ENCODE data around the gene RAB31. TPM values are rescaled to one million over a fixed set of nuclear protein-coding genes. Genes with fewer than 3 reads are reported as not detected.
A peak's percentile ranks its signal among the peaks of the same experiment; 100 is the strongest.

Gene RAB31
- total and polyA plus RNA-seq, 2 donors from 2014 or later: 17.3 to 77.1 TPM

DNA sequence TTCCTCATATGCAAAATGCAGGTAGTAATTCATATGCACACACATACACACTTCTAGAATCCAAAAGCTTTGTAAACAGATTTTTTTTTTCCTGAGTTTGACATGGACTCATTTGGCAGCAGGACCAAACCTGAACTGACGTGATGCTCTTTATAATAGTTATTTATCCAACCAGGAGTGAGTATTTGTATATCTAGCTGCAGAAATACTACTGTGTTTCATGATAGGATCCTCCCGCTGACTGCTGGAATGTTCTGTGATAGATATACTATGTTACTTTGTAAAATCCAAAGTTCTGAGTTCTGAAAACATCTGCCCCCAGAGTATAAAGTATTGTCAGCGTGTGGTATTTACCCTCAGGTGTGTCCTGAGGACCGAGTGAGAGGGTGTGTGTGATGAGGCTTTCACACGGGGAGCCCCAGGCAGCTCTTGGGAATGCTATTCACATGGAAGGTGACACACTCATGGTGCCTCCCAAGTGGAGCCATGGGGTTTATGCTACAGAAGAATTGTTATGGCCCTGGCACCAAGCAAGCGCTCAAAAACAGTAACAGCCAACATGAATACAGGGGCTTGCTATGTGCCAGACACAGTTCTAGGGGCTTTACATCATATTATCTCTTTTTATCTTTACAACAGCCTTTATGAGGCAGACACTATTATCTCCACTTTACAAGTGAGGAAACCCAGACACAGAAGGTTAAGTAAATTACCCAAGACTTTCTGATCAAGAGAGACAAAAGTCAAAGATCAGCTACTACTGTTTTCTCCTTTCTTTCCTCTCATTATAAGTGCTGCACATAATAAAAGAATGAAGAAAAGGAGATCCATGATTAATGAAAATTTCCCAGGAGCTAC is 161.0 kb downstream of the RAB31 start:
- Histone ChIP-seq H3K27me3 (ENCODE audit: control insufficient read depth, insufficient read depth, low read length) (no peaks in the 10 kb centered on the region), H3K4me1 (ENCODE audit: control insufficient read depth in 2 of 3, insufficient read depth in 2 of 3, low read depth in 1 of 3, low read length in 3 of 3) (no peaks in the 10 kb centered on the region), H3K9ac (ENCODE audit: low read length in 3 of 3) (no peak overlapping the region), H3K9me3 (ENCODE audit: control insufficient read depth in 2 of 3, insufficient read depth in 1 of 3, low read length in 3 of 3) (no peaks in the 10 kb centered on the region), H3K36me3 (ENCODE audit: control insufficient read depth in 2 of 3, insufficient read depth in 3 of 3, low read length in 3 of 3) (no peaks in the 10 kb centered on the region), H3K4me3 (ENCODE audit: low read length in 3 of 3) (no peak overlapping the region), H3K27ac (ENCODE audit: low read depth in 2 of 2, low read length in 2 of 2) (no peak overlapping the region)
- FAIRE-seq: no peak
- no peak for DNase-seq
- TF ChIP-seq, protein P1, sequence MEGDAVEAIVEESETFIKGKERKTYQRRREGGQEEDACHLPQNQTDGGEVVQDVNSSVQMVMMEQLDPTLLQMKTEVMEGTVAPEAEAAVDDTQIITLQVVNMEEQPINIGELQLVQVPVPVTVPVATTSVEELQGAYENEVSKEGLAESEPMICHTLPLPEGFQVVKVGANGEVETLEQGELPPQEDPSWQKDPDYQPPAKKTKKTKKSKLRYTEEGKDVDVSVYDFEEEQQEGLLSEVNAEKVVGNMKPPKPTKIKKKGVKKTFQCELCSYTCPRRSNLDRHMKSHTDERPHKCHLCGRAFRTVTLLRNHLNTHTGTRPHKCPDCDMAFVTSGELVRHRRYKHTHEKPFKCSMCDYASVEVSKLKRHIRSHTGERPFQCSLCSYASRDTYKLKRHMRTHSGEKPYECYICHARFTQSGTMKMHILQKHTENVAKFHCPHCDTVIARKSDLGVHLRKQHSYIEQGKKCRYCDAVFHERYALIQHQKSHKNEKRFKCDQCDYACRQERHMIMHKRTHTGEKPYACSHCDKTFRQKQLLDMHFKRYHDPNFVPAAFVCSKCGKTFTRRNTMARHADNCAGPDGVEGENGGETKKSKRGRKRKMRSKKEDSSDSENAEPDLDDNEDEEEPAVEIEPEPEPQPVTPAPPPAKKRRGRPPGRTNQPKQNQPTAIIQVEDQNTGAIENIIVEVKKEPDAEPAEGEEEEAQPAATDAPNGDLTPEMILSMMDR (IDR thresholded peaks at IDR 0.05; ENCODE audit: borderline replicate concordance, extremely low read depth, insufficient read depth): no peak
- intact Hi-C loops (cut with DNase I): no loop called here

DNA sequence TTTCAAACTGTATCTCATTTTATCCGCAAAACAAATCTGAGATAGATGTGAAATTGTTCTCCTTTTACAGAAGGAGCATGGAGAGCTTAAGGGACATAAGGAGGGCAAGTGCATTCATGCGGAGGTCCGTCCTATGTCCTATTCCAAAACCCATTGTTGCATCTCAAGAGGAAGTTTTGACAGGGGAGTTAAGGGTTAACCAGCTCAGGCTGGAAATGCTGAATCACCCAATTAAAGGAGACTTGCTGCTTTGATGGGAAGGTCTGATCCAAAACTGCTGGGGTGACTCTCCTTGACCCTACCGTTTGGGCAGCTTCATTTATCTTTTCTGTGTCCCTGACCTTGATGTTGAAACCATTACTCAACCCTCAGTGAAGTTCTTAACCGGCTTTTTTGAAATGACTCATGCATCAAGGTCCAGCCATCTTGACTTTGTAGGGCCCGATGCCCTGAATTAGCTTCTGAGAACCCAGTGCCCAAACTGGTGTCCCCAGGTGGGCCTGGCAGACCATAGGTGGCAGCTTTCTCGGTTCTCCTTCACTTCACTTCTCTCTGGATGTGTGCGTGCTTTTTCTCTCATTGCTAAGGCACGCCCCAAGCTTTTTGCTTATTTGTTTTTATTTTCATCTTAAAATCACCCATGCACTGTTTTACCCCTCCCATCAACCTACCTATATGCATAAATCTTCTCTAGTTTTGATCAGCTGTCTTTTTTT is 161.8 kb downstream of the RAB31 start:
- no peak overlapping the region for H3K9ac ChIP-seq (ENCODE audit: low read length in 3 of 3)
- intact Hi-C loops (cut with DNase I): no loop called here
- H3K36me3 ChIP-seq (ENCODE audit: control insufficient read depth in 2 of 3, insufficient read depth in 3 of 3, low read length in 3 of 3): no peaks in the 10 kb centered on the region
- no peak overlapping the region for H3K27ac ChIP-seq (ENCODE audit: low read depth in 2 of 2, low read length in 2 of 2)
- no peaks in the 10 kb centered on the region for H3K27me3 ChIP-seq (ENCODE audit: control insufficient read depth, insufficient read depth, low read length)
- no peaks in the 10 kb centered on the region for H3K4me1 ChIP-seq (ENCODE audit: control insufficient read depth in 2 of 3, insufficient read depth in 2 of 3, low read depth in 1 of 3, low read length in 3 of 3)
- peak in 2 of 5 donors; percentile 52 to 54 for DNase-seq
- H3K4me3 ChIP-seq (ENCODE audit: low read length in 3 of 3): no peak overlapping the region
- TF ChIP-seq, protein P1 (IDR thresholded peaks at IDR 0.05; ENCODE audit: borderline replicate concordance, extremely low read depth, insufficient read depth): no peak
- FAIRE-seq: no peak
- no peaks in the 10 kb centered on the region for H3K9me3 ChIP-seq (ENCODE audit: control insufficient read depth in 2 of 3, insufficient read depth in 1 of 3, low read length in 3 of 3)

DNA sequence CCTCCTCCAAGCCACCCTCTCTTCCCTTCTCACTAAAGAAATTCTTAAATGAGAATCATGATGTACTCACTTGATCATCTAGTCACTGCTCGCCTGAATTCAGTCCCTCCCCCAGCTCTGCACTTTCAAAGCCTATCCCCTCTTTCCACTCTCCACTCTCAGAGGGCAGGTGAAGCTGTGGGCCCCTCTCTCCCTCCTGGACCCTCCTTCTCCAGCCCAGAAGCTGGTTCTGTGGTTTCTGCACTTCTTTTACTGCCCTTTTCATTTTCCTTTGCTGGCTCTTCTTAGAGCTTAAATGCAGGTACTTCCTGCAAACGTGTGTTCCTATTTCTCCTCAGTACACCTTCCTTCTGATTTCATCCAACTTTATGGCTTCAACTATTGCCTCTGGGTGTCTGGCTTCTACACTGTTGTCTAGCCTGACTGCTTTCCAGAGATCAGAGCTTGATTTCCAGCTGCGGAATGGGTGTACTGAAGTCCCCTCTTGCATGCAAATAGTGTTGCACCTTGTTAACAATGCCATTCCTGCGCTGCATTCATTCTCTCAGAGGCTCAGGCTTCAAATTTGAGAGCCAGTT is 162.4 kb downstream of the RAB31 start:
- no peak overlapping the region for H3K27ac ChIP-seq (ENCODE audit: low read depth in 2 of 2, low read length in 2 of 2)
- H3K4me1 ChIP-seq (ENCODE audit: control insufficient read depth in 2 of 3, insufficient read depth in 2 of 3, low read depth in 1 of 3, low read length in 3 of 3): no peaks in the 10 kb centered on the region
- no peaks in the 10 kb centered on the region for H3K27me3 ChIP-seq (ENCODE audit: control insufficient read depth, insufficient read depth, low read length)
- no peak overlapping the region for H3K4me3 ChIP-seq (ENCODE audit: low read length in 3 of 3)
- FAIRE-seq: no peak
- no peak overlapping the region for H3K9ac ChIP-seq (ENCODE audit: low read length in 3 of 3)
- DNase-seq: no peak
- H3K9me3 ChIP-seq (ENCODE audit: control insufficient read depth in 2 of 3, insufficient read depth in 1 of 3, low read length in 3 of 3): no peaks in the 10 kb centered on the region
- TF ChIP-seq, protein P1 (IDR thresholded peaks at IDR 0.05; ENCODE audit: borderline replicate concordance, extremely low read depth, insufficient read depth): no peak
- H3K36me3 ChIP-seq (ENCODE audit: control insufficient read depth in 2 of 3, insufficient read depth in 3 of 3, low read length in 3 of 3): no peaks in the 10 kb centered on the region
- intact Hi-C loops (cut with DNase I): no loop called here
